AG10803 (cell line): ENCODE data around the gene MRNIP.
"Not testable (repeated sequence)": the region's sequence is repeated elsewhere in the genome, so short reads cannot be mapped to it uniquely, and the experiment has no call there.

Source experiments
- DNase-seq: peaks from one replicate; pipeline ENCODE4 v3.0.0; 2010; ENCODE audit warnings: low read depth
- H3K4me3 ChIP-seq: 2 replicates; pipeline ENCODE4 v1.5.1; 2011; ENCODE audit warnings: mild to moderate bottlenecking, low read length, control low read depth
- TF ChIP-seq, protein P1 (sequence below): conservative IDR thresholded peaks from 2 replicates; pipeline ENCODE4 v1.5.1; 2011; ENCODE audit warnings: mild to moderate bottlenecking, low read length, control low read depth, inconsistent platforms

Gene MRNIP

DNA sequence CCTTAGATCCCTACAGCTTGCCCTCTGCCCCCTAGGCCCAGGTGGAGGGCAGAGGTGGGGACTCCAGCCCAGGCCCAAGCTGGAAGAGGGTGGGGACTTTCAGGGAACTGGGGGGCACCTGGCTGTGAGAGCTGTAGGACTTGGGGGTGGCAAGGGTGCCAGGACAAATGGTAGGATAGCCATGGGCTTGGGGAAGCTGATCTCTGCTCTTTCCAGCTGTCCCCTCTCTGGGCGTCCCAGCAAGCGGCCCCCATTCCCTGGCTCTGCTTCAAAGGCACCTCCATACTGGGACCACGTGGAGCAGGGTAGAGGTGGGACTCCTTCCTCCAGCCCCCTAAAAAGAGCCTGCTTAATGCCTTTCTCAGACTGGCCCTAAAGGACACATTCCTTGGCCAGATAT is 64.4 kb downstream of the MRNIP start:
- TF ChIP-seq, protein P1, sequence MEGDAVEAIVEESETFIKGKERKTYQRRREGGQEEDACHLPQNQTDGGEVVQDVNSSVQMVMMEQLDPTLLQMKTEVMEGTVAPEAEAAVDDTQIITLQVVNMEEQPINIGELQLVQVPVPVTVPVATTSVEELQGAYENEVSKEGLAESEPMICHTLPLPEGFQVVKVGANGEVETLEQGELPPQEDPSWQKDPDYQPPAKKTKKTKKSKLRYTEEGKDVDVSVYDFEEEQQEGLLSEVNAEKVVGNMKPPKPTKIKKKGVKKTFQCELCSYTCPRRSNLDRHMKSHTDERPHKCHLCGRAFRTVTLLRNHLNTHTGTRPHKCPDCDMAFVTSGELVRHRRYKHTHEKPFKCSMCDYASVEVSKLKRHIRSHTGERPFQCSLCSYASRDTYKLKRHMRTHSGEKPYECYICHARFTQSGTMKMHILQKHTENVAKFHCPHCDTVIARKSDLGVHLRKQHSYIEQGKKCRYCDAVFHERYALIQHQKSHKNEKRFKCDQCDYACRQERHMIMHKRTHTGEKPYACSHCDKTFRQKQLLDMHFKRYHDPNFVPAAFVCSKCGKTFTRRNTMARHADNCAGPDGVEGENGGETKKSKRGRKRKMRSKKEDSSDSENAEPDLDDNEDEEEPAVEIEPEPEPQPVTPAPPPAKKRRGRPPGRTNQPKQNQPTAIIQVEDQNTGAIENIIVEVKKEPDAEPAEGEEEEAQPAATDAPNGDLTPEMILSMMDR = no peak
- no peak overlapping the region for H3K4me3 ChIP-seq
- no peak for DNase-seq

DNA sequence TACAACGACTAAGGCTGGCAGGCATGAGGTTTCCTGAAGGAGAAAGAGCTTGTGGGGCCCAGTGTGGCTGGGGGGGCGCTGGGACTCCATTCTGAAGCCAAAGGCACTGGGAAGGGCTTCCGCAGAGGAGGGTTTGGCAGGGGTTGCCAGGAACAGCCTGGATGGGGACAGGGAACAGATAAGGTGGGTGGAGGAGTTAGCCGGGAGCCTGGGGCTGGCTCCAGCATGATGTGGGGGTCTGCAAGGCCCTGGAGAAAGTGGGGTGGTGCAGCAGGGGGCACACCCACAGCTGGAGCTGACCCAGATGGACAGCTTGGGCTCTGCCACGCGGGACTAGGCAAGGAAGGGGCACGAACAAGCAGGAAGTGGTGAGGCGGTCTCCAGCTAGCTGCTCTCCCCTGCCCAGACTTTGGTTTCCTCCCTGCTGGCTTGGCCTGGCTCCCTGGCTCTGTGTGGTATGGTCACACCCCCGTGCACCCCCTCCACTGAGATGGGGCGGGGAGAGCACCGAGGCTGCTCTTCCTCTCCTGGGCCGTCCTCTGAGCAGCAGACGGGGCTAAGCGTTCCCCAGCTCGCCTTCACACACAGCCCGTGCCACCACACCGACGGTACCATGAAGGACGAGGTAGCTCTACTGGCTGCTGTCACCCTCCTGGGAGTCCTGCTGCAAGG is 65.0 kb downstream of the MRNIP start, which contains the start of gene LTC4S:
Gene LTC4S (plus strand): TSS at position 519 of the 672 bp plus-strand sequence. CDS start 95 bp downstream, at position 614.
- no peak within 1 kb of the TSS for H3K4me3 ChIP-seq
- TF ChIP-seq, protein P1 = no peak
- peak; percentile 77 for DNase-seq

DNA sequence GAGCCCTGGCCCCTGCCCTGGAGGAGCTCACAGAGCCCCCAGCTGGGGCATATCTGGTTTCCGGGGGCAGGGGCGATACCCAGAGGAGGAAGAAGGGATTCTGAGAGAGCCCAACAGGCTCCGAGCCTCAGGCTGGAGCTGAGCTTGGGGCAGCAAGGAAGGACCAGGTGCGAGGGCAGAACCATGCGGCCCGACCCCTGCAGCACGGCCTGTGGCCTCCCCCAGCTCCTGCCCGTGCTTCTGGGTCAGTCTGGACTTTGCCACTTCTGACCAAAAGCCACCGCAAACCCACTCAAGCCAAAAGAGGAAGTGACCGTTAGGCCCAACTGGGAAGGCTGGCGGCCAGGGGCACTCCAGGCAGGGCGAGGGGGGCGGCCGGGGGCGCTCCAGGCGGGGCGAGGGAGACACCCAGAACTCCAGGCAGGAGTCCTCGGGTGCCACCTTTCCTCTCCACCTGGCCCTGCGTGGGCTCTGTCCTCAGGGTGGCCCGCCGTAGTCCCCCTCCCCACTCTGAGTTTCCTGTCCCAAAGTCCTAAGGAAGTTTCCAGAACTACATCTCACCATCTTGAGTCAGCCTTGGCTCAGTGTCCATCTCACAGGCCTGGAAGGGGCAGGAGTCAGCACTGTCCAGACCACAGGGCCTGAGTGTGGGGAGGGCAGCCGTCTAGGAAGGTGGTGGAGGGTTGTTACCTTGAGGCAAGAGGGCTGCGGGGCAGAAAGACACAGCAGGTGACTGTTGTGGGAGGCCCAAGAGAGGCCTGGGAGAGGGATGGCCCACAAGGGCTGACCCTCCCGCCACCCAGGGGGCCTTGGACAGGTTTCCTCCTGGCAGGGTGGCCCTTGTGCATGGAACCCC is 65.8 kb downstream of the MRNIP start:
- no peak overlapping the region for H3K4me3 ChIP-seq
- TF ChIP-seq, protein P1 = no peak
- DNase-seq = no peak

DNA sequence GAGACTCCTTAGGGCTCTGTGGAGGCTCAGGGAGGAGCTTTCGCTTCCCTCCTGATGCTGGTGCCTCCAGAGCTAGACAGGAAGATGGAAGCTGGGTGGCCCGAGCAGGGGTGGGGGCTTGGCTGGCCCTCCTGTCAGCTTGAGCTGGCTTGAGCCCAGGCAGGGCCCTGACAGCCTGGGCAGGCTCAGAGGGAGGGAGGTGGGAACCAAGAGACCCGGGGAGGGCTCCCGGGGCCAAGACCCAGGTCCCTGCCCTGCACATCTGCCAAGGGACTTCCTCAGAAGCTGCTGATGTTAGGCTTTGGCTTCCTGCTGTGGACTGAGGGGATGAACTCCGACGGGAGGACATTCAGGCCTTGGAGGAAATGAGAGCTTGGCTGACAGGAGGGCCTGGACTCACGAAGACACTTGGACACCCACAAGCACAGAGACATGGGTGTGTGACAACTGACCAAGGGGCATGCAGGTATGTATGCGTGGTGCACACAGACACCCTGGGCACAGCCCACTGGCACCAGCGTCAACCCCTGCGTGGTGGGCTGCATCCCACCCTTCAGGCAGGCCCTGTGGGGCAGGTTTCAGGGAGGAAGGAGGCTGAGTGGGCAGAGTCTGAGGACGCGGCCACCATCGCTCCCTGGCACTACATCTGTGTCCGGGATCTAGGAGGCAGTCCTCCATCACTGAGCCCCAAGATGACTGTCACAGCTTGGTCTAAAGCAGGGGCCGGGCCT is 66.6 kb downstream of the MRNIP start:
- no peak overlapping the region for H3K4me3 ChIP-seq
- TF ChIP-seq, protein P1 = no peak
- no peak for DNase-seq

DNA sequence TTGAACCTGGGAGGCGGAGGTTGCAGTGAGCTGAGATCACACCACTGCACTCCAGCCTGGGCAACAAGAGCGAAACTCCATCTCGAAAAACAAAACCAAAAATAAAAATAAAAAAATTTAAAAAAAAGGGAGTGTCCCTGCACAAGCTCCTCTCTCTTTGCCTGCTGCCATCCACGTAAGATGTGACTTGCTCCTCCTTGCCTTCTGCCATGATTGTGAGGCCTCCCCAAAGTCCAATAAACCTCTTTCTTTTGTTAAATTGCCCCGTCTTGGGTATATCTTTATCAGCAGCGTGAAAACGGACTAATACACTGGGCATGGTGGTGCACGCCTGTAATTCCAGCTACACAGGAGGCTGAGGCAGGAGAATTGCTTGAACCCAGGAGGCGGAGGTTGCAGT is 69.3 kb downstream of the MRNIP start:
- DNase-seq, H3K4me3 ChIP-seq: not testable (repeated sequence)

DNA sequence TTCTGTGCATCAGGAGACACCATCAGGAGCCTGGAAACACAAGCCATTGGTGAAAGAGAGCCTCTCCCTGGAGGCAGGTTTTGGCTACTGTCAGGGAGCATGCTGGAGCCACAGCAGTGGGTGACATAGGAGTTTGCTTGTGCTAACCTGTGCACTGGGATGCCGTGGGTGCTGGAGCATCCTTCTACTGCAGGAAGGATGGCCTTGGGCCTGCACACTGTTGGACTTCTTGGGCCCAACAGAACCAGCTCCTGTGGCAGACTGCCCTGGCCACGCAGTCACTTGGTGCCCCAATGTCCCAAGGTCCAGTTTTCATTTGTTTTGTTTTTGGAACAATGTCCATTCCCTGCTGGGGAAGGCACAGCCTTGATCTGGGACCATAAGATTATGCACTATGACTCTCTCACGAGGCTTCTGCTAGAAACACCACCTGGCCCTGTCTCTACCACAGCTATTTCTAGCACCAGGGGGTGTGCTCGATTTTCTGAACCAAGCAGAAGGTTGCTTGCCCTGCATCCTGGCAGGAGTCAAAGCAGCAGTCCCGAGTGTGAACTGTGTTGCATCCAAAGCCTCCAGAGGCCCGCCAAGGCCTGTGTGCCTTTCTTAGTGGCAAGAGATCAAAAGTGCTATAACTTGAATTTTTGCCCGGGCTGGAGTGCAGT is 70.3 kb downstream of the MRNIP start:
- no peak for DNase-seq
- H3K4me3 ChIP-seq = no peak overlapping the region
- TF ChIP-seq, protein P1 = no peak
